DND-41 (cell line): ENCODE data around the gene LYRM1.

Experiments used
- EZH2 ChIP-seq: IDR thresholded peaks from 3 replicates; pipeline ENCODE4 v1.6.1; 2012; ENCODE audit warnings: borderline replicate concordance, low read depth, mild to moderate bottlenecking, moderate library complexity, low read length, inconsistent platforms; ENCODE audit not compliant: severe bottlenecking
- TF ChIP-seq, protein P1 (sequence below): IDR thresholded peaks from 2 replicates; pipeline ENCODE4 v1.5.1; 2012; ENCODE audit warnings: borderline replicate concordance, low read length, moderate library complexity, mild to moderate bottlenecking; ENCODE audit not compliant: poor library complexity, severe bottlenecking; ENCODE audit errors: extremely low read depth

- TF ChIP-seq, protein P1, sequence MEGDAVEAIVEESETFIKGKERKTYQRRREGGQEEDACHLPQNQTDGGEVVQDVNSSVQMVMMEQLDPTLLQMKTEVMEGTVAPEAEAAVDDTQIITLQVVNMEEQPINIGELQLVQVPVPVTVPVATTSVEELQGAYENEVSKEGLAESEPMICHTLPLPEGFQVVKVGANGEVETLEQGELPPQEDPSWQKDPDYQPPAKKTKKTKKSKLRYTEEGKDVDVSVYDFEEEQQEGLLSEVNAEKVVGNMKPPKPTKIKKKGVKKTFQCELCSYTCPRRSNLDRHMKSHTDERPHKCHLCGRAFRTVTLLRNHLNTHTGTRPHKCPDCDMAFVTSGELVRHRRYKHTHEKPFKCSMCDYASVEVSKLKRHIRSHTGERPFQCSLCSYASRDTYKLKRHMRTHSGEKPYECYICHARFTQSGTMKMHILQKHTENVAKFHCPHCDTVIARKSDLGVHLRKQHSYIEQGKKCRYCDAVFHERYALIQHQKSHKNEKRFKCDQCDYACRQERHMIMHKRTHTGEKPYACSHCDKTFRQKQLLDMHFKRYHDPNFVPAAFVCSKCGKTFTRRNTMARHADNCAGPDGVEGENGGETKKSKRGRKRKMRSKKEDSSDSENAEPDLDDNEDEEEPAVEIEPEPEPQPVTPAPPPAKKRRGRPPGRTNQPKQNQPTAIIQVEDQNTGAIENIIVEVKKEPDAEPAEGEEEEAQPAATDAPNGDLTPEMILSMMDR: no peak
- TF ChIP-seq EZH2: no peak
Measured at GRCh38 chr16:20931066-20931600, 30.6 kb downstream of the LYRM1 start.
